Progenitor cell of endocrine pancreas (in vitro differentiated cells): ENCODE measurements around the gene MSMB. TPM values are rescaled to one million over a fixed set of nuclear protein-coding genes. Genes with fewer than 3 reads are reported as not detected.

Source experiments
- DNase-seq: peaks from one replicate; pipeline ENCODE4 v3.0.0; 2021; ENCODE audit warnings: low spot score; ENCODE audit not compliant: unreplicated experiment
- H3K27ac Mint-ChIP-seq: 2 replicates; pipeline ENCODE4 v1.8.0; 2021; ENCODE audit warnings: mild to moderate bottlenecking, moderate library complexity, mixed read lengths
- H3K27me3 Mint-ChIP-seq: 2 replicates; pipeline ENCODE4 v1.8.0; 2021; ENCODE audit warnings: mixed read lengths
- H3K36me3 Mint-ChIP-seq: 2 replicates; pipeline ENCODE4 v1.8.0; 2022; ENCODE audit warnings: mixed read lengths; ENCODE audit not compliant: insufficient read depth
- H3K4me1 Mint-ChIP-seq: 2 replicates; pipeline ENCODE4 v1.8.0; 2021; ENCODE audit warnings: low read depth, mixed read lengths
- H3K4me3 Mint-ChIP-seq: 2 replicates; pipeline ENCODE4 v1.8.0; 2021; ENCODE audit warnings: low read depth, mild to moderate bottlenecking, moderate library complexity, mixed read lengths
- H3K9me3 Mint-ChIP-seq: 2 replicates; pipeline ENCODE4 v1.8.0; 2021; ENCODE audit warnings: low read depth, mixed read lengths
- CTCF ChIP-seq: fragments of 200-600 bp; sonication (generic); IDR thresholded peaks from one replicate; pipeline ENCODE4 v1.5.0; 2021; ENCODE audit warnings: antibody characterized with exemption, mild to moderate bottlenecking; ENCODE audit not compliant: unreplicated experiment
- total RNA-seq: library from RNA; stranded (reverse); gene quantifications from 2 replicates; pipeline ENCODE4 v1.2.1, GENCODE V29; 2021

The MSMB gene
- total RNA-seq, 1 donor from 2014 or later, result not detected

DNA sequence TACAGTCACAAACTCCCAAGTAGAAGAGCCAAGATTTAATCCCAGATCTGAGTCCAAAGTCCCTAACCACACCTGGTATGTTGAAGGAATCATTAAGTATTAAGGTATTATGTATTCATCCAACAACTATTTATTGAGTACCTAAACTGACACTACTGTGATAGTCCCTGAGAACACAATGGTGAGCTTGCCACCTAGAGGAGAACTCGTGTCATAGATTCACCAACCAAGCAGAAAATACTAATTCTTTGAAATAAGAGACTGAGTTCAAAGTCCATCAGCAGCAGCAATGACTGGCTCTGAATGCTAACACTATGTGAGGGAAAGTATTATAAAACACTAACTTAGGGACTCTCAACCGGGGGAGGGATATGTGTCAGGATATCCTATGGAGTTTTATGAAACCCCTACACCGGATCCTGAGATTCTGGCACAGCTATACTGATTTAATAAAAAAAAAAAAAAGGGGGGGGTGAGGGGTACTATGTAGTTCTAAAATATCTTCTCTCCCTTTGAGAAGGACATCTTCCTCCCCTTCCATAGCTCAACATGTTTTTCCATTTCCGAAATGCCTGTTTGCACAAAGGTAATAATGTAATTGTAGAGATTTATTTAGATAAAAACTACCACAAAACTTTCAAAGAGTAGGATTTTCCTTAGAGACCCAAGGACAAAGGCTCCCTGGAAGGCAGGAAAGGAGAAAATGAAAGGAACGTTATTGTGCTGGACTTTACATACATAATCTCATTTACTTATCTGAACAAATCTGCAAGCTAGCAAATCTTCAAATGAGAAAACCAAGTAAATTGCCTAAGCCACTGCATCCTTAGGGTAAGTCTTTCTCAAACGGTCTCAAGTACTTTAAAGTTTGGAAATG lies 17.2 kb downstream of the MSMB start:
- peak overlapping the region; percentile 92 for H3K4me3 Mint-ChIP-seq
- H3K9me3 Mint-ChIP-seq, result peaks cover 2% of the 10 kb centered on the region
- H3K4me1 Mint-ChIP-seq, result peaks cover 37% of the 10 kb centered on the region
- no peak for DNase-seq
- H3K27me3 Mint-ChIP-seq, result no peaks in the 10 kb centered on the region
- peak; percentile 76 for TF ChIP-seq CTCF
- H3K36me3 Mint-ChIP-seq, result peaks cover 2% of the 10 kb centered on the region
- peak overlapping the region; percentile 93 for H3K27ac Mint-ChIP-seq

DNA sequence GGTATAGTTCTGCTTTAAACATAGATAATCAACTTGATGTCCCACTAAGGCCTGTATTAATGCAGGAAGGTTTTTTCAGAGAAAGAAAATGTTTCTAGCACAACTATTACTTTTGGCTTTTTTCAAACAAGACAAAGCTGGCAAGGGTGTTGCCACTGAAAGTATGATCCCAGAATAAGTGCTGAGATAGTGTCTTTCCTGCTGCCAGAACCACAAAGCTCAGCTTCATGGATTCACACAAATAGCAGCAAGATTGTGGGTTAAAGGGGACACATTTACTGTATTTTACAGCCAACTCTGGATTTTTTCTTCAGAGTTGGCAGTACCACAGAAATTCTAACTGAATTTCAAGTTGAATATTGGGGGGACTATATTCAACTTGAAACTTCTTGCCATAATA lies 20.0 kb downstream of the MSMB start:
- H3K4me3 Mint-ChIP-seq, result no peak overlapping the region

GRCh38 chr10:46025406-46025805 lies 20.7 kb downstream of the MSMB start:
- Mint-ChIP-seq H3K27ac (no peak overlapping the region), H3K4me1 (peaks cover 40% of the 10 kb centered on the region), H3K27me3 (no peaks in the 10 kb centered on the region), H3K4me3 (no peak overlapping the region), H3K9me3 (no peaks in the 10 kb centered on the region), H3K36me3 (peaks cover 2% of the 10 kb centered on the region)
- TF ChIP-seq CTCF, result no peak
- DNase-seq, result no peak

More for the DNA sequence above, 20.0 kb downstream of the MSMB start:
- TF ChIP-seq CTCF, result no peak
- Mint-ChIP-seq H3K27ac (no peak overlapping the region), H3K36me3 (peaks cover 2% of the 10 kb centered on the region), H3K9me3 (peaks cover 2% of the 10 kb centered on the region), H3K4me1 (peaks cover 41% of the 10 kb centered on the region), H3K27me3 (no peaks in the 10 kb centered on the region)
- no peak for DNase-seq

DNA sequence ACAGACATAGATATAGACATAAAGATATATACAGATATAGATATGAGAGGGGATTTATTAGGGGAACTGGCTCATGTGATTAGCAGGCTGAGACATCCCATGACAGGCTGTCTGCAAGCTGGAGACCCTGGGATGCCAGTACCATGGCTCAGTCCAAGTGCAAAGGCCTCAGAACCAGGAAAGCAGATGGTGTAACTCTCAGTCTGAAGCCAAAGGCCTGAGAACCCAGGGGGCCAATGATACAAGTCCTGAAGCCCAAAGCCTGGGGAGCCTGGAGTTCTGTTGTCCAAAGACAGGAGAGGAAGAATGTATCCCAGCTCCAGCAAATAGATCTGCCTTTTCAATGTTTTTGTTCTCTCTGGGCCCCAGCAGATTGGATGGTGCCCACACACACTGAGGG lies 21.1 kb downstream of the MSMB start:
- no peak for TF ChIP-seq CTCF
- Mint-ChIP-seq H3K9me3 (no peaks in the 10 kb centered on the region), H3K27ac (no peak overlapping the region), H3K36me3 (peaks cover 2% of the 10 kb centered on the region), H3K27me3 (no peaks in the 10 kb centered on the region), H3K4me3 (no peak overlapping the region), H3K4me1 (peaks cover 44% of the 10 kb centered on the region)
- no peak for DNase-seq

- peak; percentile 84 for DNase-seq
- Mint-ChIP-seq H3K27me3 (no peaks in the 10 kb centered on the region), H3K9me3 (no peaks in the 10 kb centered on the region), H3K4me1 (peaks cover 42% of the 10 kb centered on the region), H3K4me3 (peak overlapping the region; percentile 77), H3K36me3 (peaks cover 2% of the 10 kb centered on the region), H3K27ac (peak overlapping the region; percentile 92)
- peak; percentile 46 for TF ChIP-seq CTCF
These were observed 22.9 kb downstream of the MSMB start for GRCh38 chr10:46022978-46023702.
